Measurements from ENCODE around the gene VSIG10. TPM values are rescaled to one million over a fixed set of nuclear protein-coding genes. Genes with fewer than 3 reads are reported as not detected.
"Not testable (repeated sequence)": the region's sequence is repeated elsewhere in the genome, so short reads cannot be mapped to it uniquely, and the experiment has no call there.

The VSIG10 gene
- total RNA-seq (ENCODE audit: insufficient read depth, low replicate concordance): 12.0 TPM

GRCh38 chr12:118103601-118104382 lies at the start of gene VSIG10:
Gene VSIG10 (minus strand): TSS chr12:118104011. CDS start chr12:118103671, 340 bp downstream.
- DNase-seq (ENCODE audit: low spot score): peak; percentile 57

- DNase-seq (ENCODE audit: low spot score): no peak
Measured at GRCh38 chr12:118151755-118152154, 47.9 kb upstream of the VSIG10 start.

- peak; percentile 3 for DNase-seq (ENCODE audit: low spot score)
Measured at GRCh38 chr12:118150625-118151024, 46.8 kb upstream of the VSIG10 start.

GRCh38 chr12:118148287-118148686 lies 44.5 kb upstream of the VSIG10 start:
- no peak for DNase-seq (ENCODE audit: low spot score)

- DNase-seq (ENCODE audit: low spot score): no peak
Measured at GRCh38 chr12:118145798-118146156, 42.0 kb upstream of the VSIG10 start.

- no peak for DNase-seq (ENCODE audit: low spot score)
Measured at GRCh38 chr12:118145113-118145797, 41.4 kb upstream of the VSIG10 start.

- DNase-seq (ENCODE audit: low spot score): no peak
Measured at GRCh38 chr12:118144499-118144898, 40.7 kb upstream of the VSIG10 start.

- no peak for DNase-seq (ENCODE audit: low spot score)
Measured at GRCh38 chr12:118140825-118141224, 37.0 kb upstream of the VSIG10 start.

GRCh38 chr12:118137148-118137678 lies 33.4 kb upstream of the VSIG10 start:
- DNase-seq (ENCODE audit: low spot score): no peak

GRCh38 chr12:118136559-118137003 lies 32.8 kb upstream of the VSIG10 start:
- DNase-seq (ENCODE audit: low spot score): peak; percentile 28

GRCh38 chr12:118135788-118136558 lies 32.2 kb upstream of the VSIG10 start, which contains the start of gene PEBP1:
Gene PEBP1 (plus strand): TSS chr12:118136124. CDS start chr12:118136210, 86 bp downstream.
- peak; percentile 94 for DNase-seq (ENCODE audit: low spot score)

- DNase-seq (ENCODE audit: low spot score): not testable (repeated sequence)
Measured at GRCh38 chr12:118129436-118129835, 25.6 kb upstream of the VSIG10 start.

- DNase-seq (ENCODE audit: low spot score): no peak
Measured at GRCh38 chr12:118127867-118128266, 24.1 kb upstream of the VSIG10 start.

- DNase-seq (ENCODE audit: low spot score): no peak
Measured at GRCh38 chr12:118126119-118126757, 22.4 kb upstream of the VSIG10 start.

GRCh38 chr12:118125743-118126118 lies 21.9 kb upstream of the VSIG10 start:
- DNase-seq (ENCODE audit: low spot score): no peak

GRCh38 chr12:118124333-118124874 lies 20.6 kb upstream of the VSIG10 start:
- DNase-seq (ENCODE audit: low spot score): no peak

GRCh38 chr12:118122264-118122663 lies 18.5 kb upstream of the VSIG10 start:
- DNase-seq (ENCODE audit: low spot score): no peak

GRCh38 chr12:118120579-118121363 lies 17.0 kb upstream of the VSIG10 start:
- DNase-seq (ENCODE audit: low spot score): peak; percentile 67

- no peak for DNase-seq (ENCODE audit: low spot score)
Measured at GRCh38 chr12:118119449-118119879, 15.7 kb upstream of the VSIG10 start.

- DNase-seq (ENCODE audit: low spot score): no peak
Measured at GRCh38 chr12:118109088-118109487, 5.3 kb upstream of the VSIG10 start.
